Trophoblast cell (in vitro differentiated cells and primary cell): ENCODE measurements around the gene C9orf152.
A peak's percentile ranks its signal among the peaks of the same experiment; 100 is the strongest.

Experiments
- DNase-seq, 2 donors: peaks; one replicate each; pipeline ENCODE4 v3.0.0-alpha.2; 2016
- H2AFZ ChIP-seq: 2 replicates; pipeline ENCODE4 v1.6.1; 2013; ENCODE audit warnings: low read length, moderate library complexity, mild to moderate bottlenecking; ENCODE audit not compliant: insufficient read depth, poor library complexity
- H2AK5ac ChIP-seq: 2 replicates; pipeline ENCODE4 v1.6.1; 2013; ENCODE audit warnings: mild to moderate bottlenecking, low read length
- H2BK120ac ChIP-seq: 2 replicates; pipeline ENCODE4 v1.6.1; 2013; ENCODE audit warnings: low read length, mild to moderate bottlenecking, moderate library complexity; ENCODE audit not compliant: insufficient read depth, poor library complexity
- H2BK12ac ChIP-seq: 2 replicates; pipeline ENCODE4 v1.6.1; 2013; ENCODE audit warnings: mild to moderate bottlenecking, low read length, moderate library complexity
- H2BK5ac ChIP-seq: 2 replicates; pipeline ENCODE4 v1.6.1; 2013; ENCODE audit warnings: low read length, low read depth, moderate library complexity, mild to moderate bottlenecking; ENCODE audit not compliant: poor library complexity
- H3K14ac ChIP-seq: 2 replicates; pipeline ENCODE4 v1.6.1; 2013; ENCODE audit warnings: mild to moderate bottlenecking, low read length
- H3K18ac ChIP-seq: 2 replicates; pipeline ENCODE4 v1.6.1; 2013; ENCODE audit warnings: mild to moderate bottlenecking, low read length
- H3K23ac ChIP-seq: 2 replicates; pipeline ENCODE4 v1.6.1; 2013; ENCODE audit warnings: low read length
- H3K27ac ChIP-seq: 2 replicates; pipeline ENCODE4 v1.5.1; 2013; ENCODE audit warnings: low read depth, mild to moderate bottlenecking, inconsistent platforms, low read length, moderate library complexity
- H3K27me3 ChIP-seq: 2 replicates; pipeline ENCODE4 v1.6.1; 2013; ENCODE audit warnings: inconsistent platforms, mild to moderate bottlenecking, low read length, moderate library complexity; ENCODE audit not compliant: insufficient read depth
- H3K36me3 ChIP-seq, 2 experiments: 1 replicate in 1 of 2; 2 replicates in 1 of 2; pipeline ENCODE4 v1.6.1; 2013; ENCODE audit warnings: low read length in 2 of 2, mild to moderate bottlenecking in 2 of 2, moderate library complexity in 1 of 2; ENCODE audit not compliant: insufficient read depth in 2 of 2, control insufficient read depth in 1 of 2
- H3K4ac ChIP-seq: 2 replicates; pipeline ENCODE4 v1.6.1; 2013; ENCODE audit warnings: low read depth, mild to moderate bottlenecking, low read length, moderate library complexity
- H3K4me1 ChIP-seq, 2 experiments: 1 replicate in 1 of 2; 2 replicates in 1 of 2; pipeline ENCODE4 v1.6.1; 2013; ENCODE audit warnings: low read length in 2 of 2, mild to moderate bottlenecking in 2 of 2, moderate library complexity in 1 of 2; ENCODE audit not compliant: insufficient read depth in 2 of 2, control insufficient read depth in 1 of 2
- H3K4me2 ChIP-seq: 2 replicates; pipeline ENCODE4 v1.6.1; 2013; ENCODE audit warnings: inconsistent platforms, mild to moderate bottlenecking, low read length, moderate library complexity
- H3K4me3 ChIP-seq: 2 replicates; pipeline ENCODE4 v1.5.1; 2013; ENCODE audit warnings: mild to moderate bottlenecking, low read depth, low read length, inconsistent platforms
- H3K79me1 ChIP-seq: one replicate; pipeline ENCODE4 v1.6.1; 2013; ENCODE audit warnings: low read length
- H3K79me2 ChIP-seq: 2 replicates; pipeline ENCODE4 v1.6.1; 2013; ENCODE audit warnings: low read length, mild to moderate bottlenecking; ENCODE audit not compliant: control insufficient read depth, insufficient read depth, poor library complexity
- H3K9ac ChIP-seq: 2 replicates; pipeline ENCODE4 v1.6.1; 2013; ENCODE audit warnings: mild to moderate bottlenecking, low read length
- H3K9me3 ChIP-seq: 2 replicates; pipeline ENCODE4 v1.6.1; 2013; ENCODE audit warnings: low read depth, mild to moderate bottlenecking, control low read depth, inconsistent platforms, low read length; ENCODE audit not compliant: insufficient read depth
- H4K12ac ChIP-seq: 2 replicates; pipeline ENCODE4 v1.6.1; 2013; ENCODE audit warnings: low read depth, mild to moderate bottlenecking, low read length, moderate library complexity
- H4K8ac ChIP-seq: 2 replicates; pipeline ENCODE4 v1.6.1; 2013; ENCODE audit warnings: low read depth, mild to moderate bottlenecking, low read length, moderate library complexity
- H4K91ac ChIP-seq: one replicate; pipeline ENCODE4 v1.6.1; 2013; ENCODE audit warnings: low read depth, mild to moderate bottlenecking, low read length, moderate library complexity
- WGBS: extraction: QIAGEN DNeasy Blood & Tissue Kit; methylation state at CpG from one replicate; pipeline ENCODE4 v1.1.7; 2013; ENCODE audit warnings: missing lambda C conversion rate; ENCODE audit not compliant: insufficient read length, insufficient coverage; ENCODE audit errors: extremely low coverage; 5-methylcytosine and 5-hydroxymethylcytosine counted together

C9orf152 gene

DNA sequence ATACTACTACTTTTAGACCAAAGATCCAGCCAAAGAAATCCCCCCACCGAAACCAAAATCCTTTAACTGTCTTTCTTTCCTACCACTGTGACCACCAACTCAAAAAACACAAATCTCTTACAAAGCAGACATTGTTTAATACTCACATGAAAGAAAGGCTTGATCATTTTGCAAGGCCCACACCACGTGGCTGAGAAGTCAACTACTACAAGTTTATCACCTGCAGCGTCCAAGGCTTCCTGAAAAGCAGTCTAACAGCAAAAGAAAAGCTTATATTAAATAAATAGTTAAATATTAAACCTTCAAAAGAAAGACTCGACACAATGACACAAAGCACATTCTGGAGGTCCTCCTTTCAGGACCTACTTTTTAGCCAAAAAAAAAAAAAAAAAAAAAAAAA lies 43.3 kb upstream of the C9orf152 start:
- Histone ChIP-seq H4K91ac (no peak overlapping the region), H2BK120ac (no peak overlapping the region), H3K14ac (no peak overlapping the region), H3K27ac (no peak overlapping the region), H2AFZ (no peak overlapping the region), H3K4me3 (no peak overlapping the region), H4K12ac (no peak overlapping the region), H2BK5ac (no peak overlapping the region), H3K4ac (no peak overlapping the region), H3K36me3 (peaks cover 5 to 11% of the 10 kb centered on the region in 2 experiments), H3K79me1 (peaks cover 10% of the 10 kb centered on the region), H3K9ac (no peak overlapping the region), H3K4me2 (no peak overlapping the region), H3K4me1 (peaks cover 0 to 6% of the 10 kb centered on the region in 2 experiments), H3K18ac (no peak overlapping the region), H2BK12ac (no peak overlapping the region), H3K23ac (no peak overlapping the region), H4K8ac (no peak overlapping the region), H2AK5ac (no peak overlapping the region), H3K79me2 (peaks cover 20% of the 10 kb centered on the region), H3K9me3 (no peaks in the 10 kb centered on the region), H3K27me3 (no peaks in the 10 kb centered on the region)
- no peak for DNase-seq
- WGBS: no CpG with 5 or more reads among the region's 4 CpGs

DNA sequence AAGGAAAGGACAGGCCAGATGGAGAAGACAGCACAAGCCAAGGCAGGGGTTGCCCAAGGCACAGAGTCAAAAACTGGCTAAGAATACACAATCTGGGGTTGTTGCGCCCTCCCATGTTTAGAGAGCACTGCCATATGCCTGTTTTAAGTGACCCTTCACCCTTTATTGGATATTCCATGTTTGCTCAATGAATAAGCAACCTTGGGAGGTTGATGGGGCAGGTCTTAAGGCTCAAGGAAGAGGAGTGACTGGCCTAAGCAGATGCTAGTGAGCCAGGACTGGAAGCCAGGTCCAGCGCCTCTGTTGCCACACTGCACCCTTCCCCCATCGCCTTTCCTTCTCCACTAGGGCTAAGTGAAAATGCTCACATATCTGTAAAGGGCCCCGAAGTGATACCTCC lies 41.6 kb upstream of the C9orf152 start:
- Histone ChIP-seq H2BK5ac (no peak overlapping the region), H2BK12ac (no peak overlapping the region), H3K27me3 (no peaks in the 10 kb centered on the region), H3K14ac (no peak overlapping the region), H3K23ac (no peak overlapping the region), H4K8ac (no peak overlapping the region), H3K9ac (no peak overlapping the region), H3K4me3 (no peak overlapping the region), H3K36me3 (peaks cover 9 to 13% of the 10 kb centered on the region in 2 experiments), H3K4me1 (peaks cover 0 to 4% of the 10 kb centered on the region in 2 experiments), H3K4ac (peak overlapping the region; percentile 31), H3K4me2 (no peak overlapping the region), H4K91ac (no peak overlapping the region), H3K79me2 (peaks cover 6% of the 10 kb centered on the region), H2AFZ (no peak overlapping the region), H2BK120ac (no peak overlapping the region), H2AK5ac (no peak overlapping the region), H3K9me3 (no peaks in the 10 kb centered on the region), H4K12ac (no peak overlapping the region), H3K79me1 (no peaks in the 10 kb centered on the region), H3K27ac (no peak overlapping the region), H3K18ac (no peak overlapping the region)
- WGBS: no CpG with 5 or more reads among the region's 4 CpGs
- no peak for DNase-seq

GRCh38 chr9:110248361-110248760 lies 40.4 kb upstream of the C9orf152 start:
- H3K4me2 ChIP-seq: no peak overlapping the region
- no peaks in the 10 kb centered on the region for H3K4me1 ChIP-seq
- peaks cover 9 to 13% of the 10 kb centered on the region in 2 experiments for H3K36me3 ChIP-seq
- H2BK5ac ChIP-seq: no peak overlapping the region
- H3K18ac ChIP-seq: no peak overlapping the region
- DNase-seq: peak in 1 of 2 donors; percentile 62
- no peak overlapping the region for H3K9ac ChIP-seq
- no peak overlapping the region for H4K8ac ChIP-seq
- H3K9me3 ChIP-seq: no peaks in the 10 kb centered on the region
- peaks cover 2% of the 10 kb centered on the region for H3K79me2 ChIP-seq
- H3K14ac ChIP-seq: no peak overlapping the region
- H2BK12ac ChIP-seq: no peak overlapping the region
- H2AFZ ChIP-seq: no peak overlapping the region
- H3K27ac ChIP-seq: no peak overlapping the region
- no peak overlapping the region for H4K12ac ChIP-seq
- no peak overlapping the region for H3K4me3 ChIP-seq
- H3K79me1 ChIP-seq: no peaks in the 10 kb centered on the region
- no peak overlapping the region for H2AK5ac ChIP-seq
- H3K4ac ChIP-seq: no peak overlapping the region
- no peak overlapping the region for H2BK120ac ChIP-seq
- no peak overlapping the region for H4K91ac ChIP-seq
- no CpG with 5 or more reads among the region's 2 CpGs for WGBS
- no peaks in the 10 kb centered on the region for H3K27me3 ChIP-seq
- no peak overlapping the region for H3K23ac ChIP-seq

DNA sequence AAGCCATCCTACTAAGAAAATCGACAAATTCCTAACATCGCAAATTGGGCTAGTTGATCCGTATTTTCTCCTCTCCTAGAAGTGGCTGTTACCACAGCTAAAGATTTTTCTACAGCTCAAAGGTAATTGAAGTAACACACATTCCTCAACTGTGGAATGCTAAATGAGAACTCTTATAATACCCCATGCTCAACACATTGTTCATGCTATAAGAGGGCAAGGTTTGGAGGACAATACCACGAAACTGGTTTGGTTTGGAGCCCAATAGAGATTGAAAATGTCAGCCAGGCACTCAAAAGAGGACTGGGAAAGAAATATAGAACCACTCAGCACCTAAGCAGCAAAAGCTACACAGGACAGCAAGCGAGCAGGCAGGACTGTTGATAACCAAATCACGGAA lies 38.3 kb upstream of the C9orf152 start:
- H3K9ac ChIP-seq: no peak overlapping the region
- no peak overlapping the region for H3K4me2 ChIP-seq
- no peak overlapping the region for H2AFZ ChIP-seq
- no peak overlapping the region for H2AK5ac ChIP-seq
- H4K91ac ChIP-seq: no peak overlapping the region
- H3K79me1 ChIP-seq: no peaks in the 10 kb centered on the region
- H3K23ac ChIP-seq: no peak overlapping the region
- H3K4ac ChIP-seq: no peak overlapping the region
- no peak for DNase-seq
- H2BK120ac ChIP-seq: no peak overlapping the region
- no peak overlapping the region for H4K12ac ChIP-seq
- H3K27me3 ChIP-seq: no peaks in the 10 kb centered on the region
- WGBS: no CpG with 5 or more reads among the region's 6 CpGs
- no peak overlapping the region for H3K18ac ChIP-seq
- H2BK5ac ChIP-seq: no peak overlapping the region
- H4K8ac ChIP-seq: no peak overlapping the region
- H3K9me3 ChIP-seq: no peaks in the 10 kb centered on the region
- H3K36me3 ChIP-seq: peaks cover 9 to 16% of the 10 kb centered on the region in 2 experiments
- H3K4me1 ChIP-seq: no peaks in the 10 kb centered on the region
- H3K79me2 ChIP-seq: no peaks in the 10 kb centered on the region
- no peak overlapping the region for H2BK12ac ChIP-seq
- H3K14ac ChIP-seq: no peak overlapping the region
- H3K27ac ChIP-seq: no peak overlapping the region
- no peak overlapping the region for H3K4me3 ChIP-seq
